ENCODE results near the gene SLC9A3.

SLC9A3 gene

DNA sequence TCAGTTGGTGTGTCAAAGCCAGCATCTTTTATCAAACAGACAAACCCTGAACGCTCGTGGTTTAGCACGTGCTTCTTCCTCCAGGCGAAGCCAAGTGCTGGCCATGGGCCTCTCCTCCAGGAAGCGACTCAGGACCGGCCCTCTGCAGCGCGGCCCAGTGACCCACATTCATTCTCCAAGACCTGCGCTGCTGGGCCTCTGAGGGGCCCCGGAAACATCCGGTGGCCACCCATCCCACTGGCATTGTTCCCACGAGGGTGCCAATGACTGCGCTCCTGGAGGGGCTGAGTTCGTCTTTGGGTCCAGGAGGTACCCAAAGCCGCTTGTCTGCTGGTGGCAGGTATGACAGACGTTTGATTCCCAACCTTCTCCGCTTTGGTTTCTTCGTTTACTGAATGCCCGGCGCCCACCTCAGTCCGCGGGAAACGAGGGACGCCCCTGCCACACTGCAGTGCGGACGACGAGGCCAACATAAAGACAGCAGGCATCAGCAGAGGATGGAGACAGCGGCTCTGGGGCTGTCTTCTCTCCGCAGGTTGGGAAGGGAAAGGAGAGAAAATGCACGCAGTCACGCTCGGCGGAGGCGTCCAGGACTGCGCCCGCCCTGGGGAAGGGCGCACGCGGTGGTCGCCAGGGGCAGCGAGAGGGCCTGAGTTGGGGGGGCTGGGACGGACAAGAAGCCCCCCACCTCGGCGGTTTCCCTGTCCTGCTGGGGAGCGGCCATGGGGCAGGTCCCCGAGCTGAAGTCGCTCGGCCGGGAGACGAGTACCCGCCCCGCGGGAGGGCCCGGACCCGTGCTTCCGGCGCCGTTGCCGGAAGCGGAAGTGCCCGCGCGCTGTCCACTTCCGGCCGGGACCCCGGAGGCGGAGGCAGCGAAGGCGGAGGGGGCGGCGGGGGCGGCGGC is 81.7 kb downstream of the SLC9A3 start, which contains the start of gene EXOC3:
TSS of gene EXOC3 (plus strand) at position 842 of the 904 bp plus-strand sequence. CDS start 3,030 bp downstream, outside the sequence.
- DNase-seq (ENCODE audit: low spot score), result peak; percentile 66

GRCh38 chr5:441996-442334 is 82.3 kb downstream of the SLC9A3 start:
- no peak for DNase-seq (ENCODE audit: low spot score)

GRCh38 chr5:440401-441201 is 83.6 kb downstream of the SLC9A3 start:
- no peak for DNase-seq (ENCODE audit: low spot score)

GRCh38 chr5:439636-440035 is 84.6 kb downstream of the SLC9A3 start:
- DNase-seq (ENCODE audit: low spot score), result no peak

- no peak for DNase-seq (ENCODE audit: low spot score)
Measured at GRCh38 chr5:439181-439580, 85.1 kb downstream of the SLC9A3 start.

DNA sequence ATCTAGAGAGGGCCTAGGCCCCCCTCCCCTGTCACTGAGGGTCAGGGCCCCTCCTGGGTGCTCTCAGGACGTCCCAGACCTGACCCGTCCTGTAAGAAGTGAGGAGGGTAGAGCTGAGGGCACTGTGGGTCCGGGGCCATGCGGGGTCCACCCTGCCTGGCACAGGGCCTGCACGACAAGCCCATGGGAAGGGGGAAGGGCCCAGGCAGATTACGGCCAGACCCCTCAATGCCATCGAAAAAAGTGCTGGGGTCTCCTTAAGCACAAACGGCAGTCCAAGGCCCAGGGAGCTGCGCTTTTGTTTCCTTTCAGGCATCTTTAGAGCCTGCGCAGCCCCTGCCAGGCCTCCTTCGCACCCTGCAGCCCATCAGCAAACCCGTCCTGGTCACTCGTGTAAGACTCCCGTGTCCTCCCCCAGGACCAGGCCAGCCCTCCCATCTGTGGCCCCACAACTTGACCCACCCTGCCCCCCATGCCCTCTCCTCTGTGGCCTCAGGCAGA is 85.7 kb downstream of the SLC9A3 start:
- DNase-seq (ENCODE audit: low spot score), result no peak

- no peak for DNase-seq (ENCODE audit: low spot score)
Measured at GRCh38 chr5:437281-437771, 86.9 kb downstream of the SLC9A3 start.

DNA sequence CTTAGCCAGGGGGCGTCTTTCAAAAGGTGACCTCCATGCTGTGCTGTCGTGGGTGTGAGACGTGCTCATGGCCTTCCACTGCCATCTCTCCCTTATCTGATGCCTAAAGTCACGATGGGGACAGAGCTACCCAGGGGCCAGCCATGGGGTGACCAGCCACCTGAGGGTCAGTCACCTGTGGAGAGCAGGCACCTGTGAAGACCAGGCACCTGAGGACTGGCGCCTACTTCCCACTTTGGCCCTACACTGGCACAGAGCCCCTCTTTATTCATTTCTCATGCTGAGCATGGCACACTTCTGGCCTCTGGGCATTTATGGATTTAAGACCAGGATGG is 87.6 kb downstream of the SLC9A3 start:
- DNase-seq (ENCODE audit: low spot score), result no peak

- DNase-seq (ENCODE audit: low spot score), result no peak
Measured at GRCh38 chr5:435961-436640, 88.1 kb downstream of the SLC9A3 start.

- DNase-seq (ENCODE audit: low spot score), result no peak
Measured at GRCh38 chr5:435156-435790, 89.0 kb downstream of the SLC9A3 start.

GRCh38 chr5:434443-435146 is 89.7 kb downstream of the SLC9A3 start:
- no peak for DNase-seq (ENCODE audit: low spot score)

GRCh38 chr5:433836-434235 is 90.4 kb downstream of the SLC9A3 start:
- DNase-seq (ENCODE audit: low spot score), result no peak

GRCh38 chr5:432928-433791 is 91.1 kb downstream of the SLC9A3 start:
- no peak for DNase-seq (ENCODE audit: low spot score)

DNA sequence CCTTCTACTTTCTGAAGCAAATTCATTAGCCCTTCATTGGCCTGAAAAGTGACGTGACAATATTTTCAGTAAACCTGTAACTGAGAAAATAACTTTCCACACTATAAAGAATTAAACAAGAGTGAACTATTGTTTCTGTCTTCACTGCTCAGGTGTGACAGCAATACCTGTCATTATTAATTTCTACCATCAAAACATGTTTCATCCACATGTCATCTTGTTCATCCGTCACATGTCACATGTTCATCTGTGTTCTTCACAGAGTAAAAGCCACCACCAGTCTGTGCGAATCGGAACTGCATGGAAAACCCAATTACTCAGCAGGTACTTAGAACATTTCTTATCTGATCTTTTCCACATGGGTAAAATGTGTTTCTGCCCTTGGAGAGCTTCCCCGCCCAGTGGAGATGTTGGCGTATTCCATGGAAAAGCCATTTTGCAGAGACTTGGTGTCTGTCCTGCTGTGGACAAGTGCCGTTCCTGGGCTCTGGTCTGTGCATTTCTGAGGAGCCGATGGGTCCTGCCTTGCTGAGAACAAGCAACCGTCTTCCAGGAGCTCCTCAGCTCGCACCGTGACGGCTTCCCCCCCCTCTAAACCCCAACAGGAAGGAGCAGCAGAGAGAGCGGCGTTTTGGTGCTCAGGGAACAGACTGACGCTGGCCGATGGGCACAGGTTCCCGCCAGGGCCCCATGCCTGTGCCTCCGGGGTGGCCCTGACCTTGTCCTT is 91.9 kb downstream of the SLC9A3 start:
- DNase-seq (ENCODE audit: low spot score), result no peak

- no peak for DNase-seq (ENCODE audit: low spot score)
Measured at GRCh38 chr5:431711-432050, 92.6 kb downstream of the SLC9A3 start.

- DNase-seq (ENCODE audit: low spot score), result no peak
Measured at GRCh38 chr5:431001-431710, 93.1 kb downstream of the SLC9A3 start.

DNA sequence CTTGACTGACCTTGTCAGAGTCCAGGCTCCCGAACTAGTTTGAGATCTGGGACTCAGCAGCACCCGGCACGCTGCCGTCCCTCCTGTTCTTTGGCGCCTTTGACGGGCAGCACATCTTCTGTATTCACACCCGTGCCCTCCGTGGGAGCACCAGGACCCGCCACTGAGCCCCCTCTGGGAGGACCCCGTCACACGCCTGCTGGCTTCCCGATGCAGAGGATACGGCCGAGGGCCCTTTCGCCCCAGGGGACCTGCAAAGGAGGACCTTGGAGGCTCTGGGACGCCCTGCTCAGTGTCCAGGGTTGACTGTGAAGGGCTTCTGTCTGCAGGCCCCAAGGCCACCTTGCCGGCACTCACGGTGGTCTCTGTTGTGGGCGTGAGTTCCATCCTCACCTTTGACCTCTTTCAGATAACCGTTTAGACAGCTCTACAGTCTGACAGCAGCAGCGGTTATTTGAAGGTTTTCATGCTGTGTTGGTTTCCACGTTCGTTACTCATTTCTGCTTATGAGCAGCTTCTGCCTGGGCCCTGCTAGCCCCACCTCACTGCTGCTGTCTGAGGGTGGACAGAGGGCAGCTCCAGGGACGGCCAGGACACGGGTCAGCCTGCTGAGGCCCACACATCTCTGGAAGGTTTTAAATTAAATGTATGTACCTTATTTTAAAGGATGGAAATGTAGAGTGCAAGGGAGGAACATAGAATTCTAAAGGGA is 93.9 kb downstream of the SLC9A3 start:
- DNase-seq (ENCODE audit: low spot score), result no peak

DNA sequence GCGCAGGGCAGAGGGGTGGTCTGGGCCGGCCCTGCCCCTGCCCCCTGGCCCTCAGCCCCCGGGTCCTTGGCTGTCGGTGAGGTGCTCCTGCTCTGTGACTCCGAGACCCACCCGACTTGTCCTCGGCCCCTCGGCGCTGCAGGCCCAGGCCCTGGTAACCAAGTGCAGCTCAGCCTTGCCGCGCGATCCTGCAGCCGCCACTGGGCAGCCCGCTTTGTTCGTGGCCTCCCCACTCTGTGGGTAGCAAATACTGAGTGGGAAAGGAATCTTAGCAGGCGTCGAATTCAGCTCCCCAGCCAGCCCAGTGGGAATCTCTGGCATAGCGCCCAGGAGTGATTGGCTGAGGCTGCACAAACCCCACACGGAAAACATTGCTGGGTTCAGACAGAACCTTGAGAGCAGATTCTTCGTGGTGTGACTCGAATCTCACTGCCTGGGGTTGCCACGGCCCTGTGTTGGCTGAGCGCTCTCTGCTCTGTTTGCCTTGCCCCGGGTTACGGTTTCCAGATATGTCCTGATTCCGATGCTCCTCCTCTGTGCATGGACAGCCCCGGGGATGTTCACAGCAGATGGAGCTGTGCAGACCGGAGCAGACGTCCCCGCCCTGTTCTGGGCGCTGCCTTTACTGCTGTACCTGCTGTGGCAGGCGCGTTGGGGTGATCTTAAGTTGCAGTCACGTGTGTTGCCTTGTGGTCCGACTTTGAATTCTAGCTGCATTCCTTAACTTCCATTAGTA is 94.6 kb downstream of the SLC9A3 start:
- no peak for DNase-seq (ENCODE audit: low spot score)

Measured in Ammon's horn (tissue), 1 donor.